CD4-positive, alpha-beta T cell (primary cell): ENCODE data around the gene NELFB. TPM values are rescaled to one million over a fixed set of nuclear protein-coding genes. Genes with fewer than 3 reads are reported as not detected.

ENCODE experiments used
- ATAC-seq: fragments of 200-7000 bp; cut with Tn5 transposase; one replicate; pipeline ENCODE4 v1.10.0; 2022; ENCODE audit warnings: mild to moderate bottlenecking; ENCODE audit not compliant: poor library complexity
- CTCF ChIA-PET: fragments of 350-600 bp; sonication (Branson Sonifier 250); formaldehyde crosslinking; loops from one replicate; lab custom pipeline; 2021; ENCODE audit warnings: antibody characterized with exemption, inconsistent platforms; lab: Charles Lee
- POLR2A ChIA-PET: fragments of 350-600 bp; sonication (Branson Sonifier 250); formaldehyde crosslinking; loops from one replicate; lab custom pipeline; 2021; ENCODE audit warnings: antibody characterized with exemption, inconsistent platforms; lab: Charles Lee
- DNase-seq, 14 experiments: peaks; one replicate each; pipeline ENCODE4 v3.0.0-alpha.2; 2013 to 2020; ENCODE audit warnings: mixed read lengths in 2 of 14
- H3K27ac ChIP-seq, 2 donors: one replicate each; pipeline versions ENCODE4 v1.5.1 to v1.7.0; 2013; ENCODE audit warnings: low read length in 2 of 2, low read depth in 1 of 2, mild to moderate bottlenecking in 1 of 2
- H3K27me3 ChIP-seq, 2 experiments: 1 replicate in 1 of 2; 2 replicates in 1 of 2; pipeline versions ENCODE4 v1.6.1 to v1.7.0; 2013; ENCODE audit warnings: low read length in 2 of 2, control low read depth in 1 of 2, mild to moderate bottlenecking in 1 of 2, moderate library complexity in 1 of 2; ENCODE audit not compliant: insufficient read depth in 2 of 2, control insufficient read depth in 1 of 2
- H3K36me3 ChIP-seq: one replicate; pipeline ENCODE4 v1.6.1; 2013; ENCODE audit warnings: low read length, control low read depth; ENCODE audit not compliant: insufficient read depth
- H3K4me1 ChIP-seq: one replicate; pipeline ENCODE4 v1.6.1; 2013; ENCODE audit warnings: low read length, control low read depth; ENCODE audit not compliant: insufficient read depth
- H3K4me3 ChIP-seq: one replicate; pipeline ENCODE4 v1.5.1; 2013; ENCODE audit warnings: mild to moderate bottlenecking, low read length, moderate library complexity
- H3K9me3 ChIP-seq, 2 experiments: 1 replicate in 1 of 2; 2 replicates in 1 of 2; pipeline versions ENCODE4 v1.6.1 to v1.7.0; 2013; ENCODE audit warnings: low read length in 2 of 2, mild to moderate bottlenecking in 2 of 2, control low read depth in 1 of 2, moderate library complexity in 1 of 2; ENCODE audit not compliant: control insufficient read depth in 1 of 2, insufficient read depth in 1 of 2
- H3K27ac Mint-ChIP-seq: one replicate; pipeline ENCODE4 v1.8.0; 2020; ENCODE audit warnings: mixed read lengths
- H3K27me3 Mint-ChIP-seq: one replicate; pipeline ENCODE4 v1.8.0; 2021; ENCODE audit warnings: mixed read lengths
- H3K36me3 Mint-ChIP-seq: one replicate; pipeline ENCODE4 v1.8.0; 2021; ENCODE audit warnings: low read depth, mixed read lengths
- H3K4me1 Mint-ChIP-seq: one replicate; pipeline ENCODE4 v1.8.0; 2021; ENCODE audit warnings: low read depth, mixed read lengths
- H3K4me3 Mint-ChIP-seq: one replicate; pipeline ENCODE4 v1.8.0; 2020; ENCODE audit warnings: mild to moderate bottlenecking, mixed read lengths
- H3K9me3 Mint-ChIP-seq: one replicate; pipeline ENCODE4 v1.8.0; 2020; ENCODE audit warnings: mixed read lengths
- CTCF ChIP-seq: fragments of 200-600 bp; IDR thresholded peaks from one replicate; pipeline ENCODE4 v1.8.0; 2022; ENCODE audit warnings: antibody characterized with exemption, mild to moderate bottlenecking
- intact Hi-C, 2 experiments: fragments of 100-400 bp; cut with DNase I in 1 of 2; cut with micrococcal nuclease in 1 of 2; formaldehyde crosslinking; loops; one replicate each; pipeline versions ENCODE4 v1.15.1 to v1.9.0; 2023 to 2025; cut with DNase I, micrococcal nuclease
- total RNA-seq, 174 experiments: library from RNA in 2 of 174; stranded (reverse) in 2 of 174; gene quantifications; one replicate each; pipeline ENCODE4 v1.2.3 and lab custom pipeline; 2021 to 2026

NELFB gene
- total RNA-seq, 2 experiments from 2014 or later = 20.7 to 21.2 TPM

- Histone ChIP-seq H3K9me3 (no peaks in the 10 kb centered on the region), H3K27me3 (no peaks in the 10 kb centered on the region), H3K4me3 (peak within 1 kb of the TSS; percentile 74), H3K27ac (peak within 1 kb of the TSS in 1 of 2 donors; percentile 34), H3K4me1 (peaks cover 33% of the 10 kb centered on the region), H3K36me3 (no peaks in the 10 kb centered on the region)
- Mint-ChIP-seq H3K27me3 (peaks cover under 1% of the 10 kb centered on the region), H3K4me3 (peak within 1 kb of the TSS; percentile 87), H3K4me1 (peaks cover 14% of the 10 kb centered on the region), H3K27ac (peak within 1 kb of the TSS; percentile 81), H3K36me3 (no peaks in the 10 kb centered on the region), H3K9me3 (no peaks in the 10 kb centered on the region)
- DNase-seq = peak in 2 of 14 experiments; percentile 50 to 54
- ATAC-seq = no peak
- TF ChIP-seq CTCF = no peak
- CTCF ChIA-PET = interaction anchor here (1.4 to 1.9 kb wide), 3 partner anchors 14 to 93 kb away, joined by 4 to 13 read pairs (median 6); no protein-coding TSS in a partner anchor
- intact Hi-C loops = loop anchor here (1.0 to 5.0 kb wide), 8 partner anchors 17 to 435 kb away; partner anchors contain the start of genes ANAPC2 (in 2 of the 2), NDOR1 (in 2 of the 2), SSNA1 (in 2 of the 2) and TMEM203 (in 2 of the 2)
- POLR2A ChIA-PET = interaction anchor here (0.8 to 4.7 kb wide), 21 partner anchors 8 to 330 kb away, joined by 3 to 46 read pairs (median 5); partner anchors contain the start of genes ANAPC2, DPP7, MAN1B1 and MRPL41
Observed at GRCh38 chr9:137222190-137223077, 32.7 kb upstream of the NELFB start, which contains the start of gene RNF208. RNF208 (minus strand) TSS chr9:137222240; CDS start chr9:137221212, 1,028 bp downstream.

- peak overlapping the region; percentile 87 for H3K4me3 Mint-ChIP-seq
- POLR2A ChIA-PET = interaction anchor here (0.7 to 4.7 kb wide), 23 partner anchors 9 to 329 kb away, joined by 3 to 46 read pairs (median 5); partner anchors contain the start of genes ANAPC2, DPP7, MAN1B1 and MRPL41
- Histone ChIP-seq H3K4me3 (peak overlapping the region; percentile 74), H3K27me3 (peaks cover 0 to 3% of the 10 kb centered on the region in 2 experiments), H3K27ac (peak overlapping the region; percentile 74 to 80), H3K4me1 (peaks cover 36% of the 10 kb centered on the region), H3K36me3 (no peaks in the 10 kb centered on the region), H3K9me3 (no peaks in the 10 kb centered on the region)
- intact Hi-C loops = loop anchor here (1.0 to 5.0 kb wide), 8 partner anchors 17 to 436 kb away; partner anchors contain the start of genes ANAPC2 (in 2 of the 2), NDOR1 (in 2 of the 2), SSNA1 (in 2 of the 2) and TMEM203 (in 2 of the 2)
- DNase-seq (peak; percentile 94 to 100 (median 98)), ATAC-seq (peak; percentile 94)
- CTCF ChIA-PET = interaction anchor here (0.6 to 1.9 kb wide), 4 partner anchors 13 to 94 kb away, joined by 3 to 13 read pairs (median 5); no protein-coding TSS in a partner anchor
- peaks cover 5% of the 10 kb centered on the region for H3K27me3 Mint-ChIP-seq
- no peaks in the 10 kb centered on the region for H3K9me3 Mint-ChIP-seq
- no peaks in the 10 kb centered on the region for H3K36me3 Mint-ChIP-seq
- no peak for TF ChIP-seq CTCF
- H3K27ac Mint-ChIP-seq = peak overlapping the region; percentile 81
- H3K4me1 Mint-ChIP-seq = peaks cover 18% of the 10 kb centered on the region
Observed at GRCh38 chr9:137223078-137223970, 31.8 kb upstream of the NELFB start.
